Liver (tissue), 9 donors: ENCODE data around the gene SLC2A9. TPM values are rescaled to one million over a fixed set of nuclear protein-coding genes. Genes with fewer than 3 reads are reported as not detected.

Experiments
- DNase-seq: peaks from one replicate; pipeline ENCODE4 v3.0.0-alpha.2; 2017; ENCODE audit warnings: low spot score
- H3K27ac ChIP-seq, 2 donors: one replicate each; pipeline ENCODE4 v1.7.0; 2013; ENCODE audit warnings: inconsistent platforms in 2 of 2, low read length in 2 of 2, control low read depth in 1 of 2, low read depth in 1 of 2, mild to moderate bottlenecking in 1 of 2
- H3K27me3 ChIP-seq, 4 donors: one replicate each; pipeline versions ENCODE4 v1.6.1 to v1.7.0; 2013; ENCODE audit warnings: low read length in 3 of 4, inconsistent platforms in 1 of 4, mild to moderate bottlenecking in 1 of 4, moderate library complexity in 1 of 4; ENCODE audit not compliant: control insufficient read depth in 4 of 4, insufficient read depth in 4 of 4
- H3K36me3 ChIP-seq, 4 donors: one replicate each; pipeline versions ENCODE4 v1.6.1 to v1.7.0; 2013; ENCODE audit warnings: low read length in 3 of 4, mild to moderate bottlenecking in 3 of 4, low read depth in 1 of 4, moderate library complexity in 1 of 4; ENCODE audit not compliant: control insufficient read depth in 4 of 4, insufficient read depth in 3 of 4
- H3K4me1 ChIP-seq, 4 donors: one replicate each; pipeline versions ENCODE4 v1.6.1 to v1.7.0; 2013; ENCODE audit warnings: low read length in 3 of 4, mild to moderate bottlenecking in 3 of 4, moderate library complexity in 1 of 4; ENCODE audit not compliant: control insufficient read depth in 4 of 4, insufficient read depth in 4 of 4
- H3K4me3 ChIP-seq, 3 donors: one replicate each; pipeline versions ENCODE4 v1.6.1 to v1.7.0; 2013; ENCODE audit warnings: low read length in 3 of 3, control low read depth in 1 of 3, low read depth in 1 of 3, mild to moderate bottlenecking in 1 of 3
- H3K9ac ChIP-seq, 2 donors: one replicate each; pipeline ENCODE4 v1.7.0; 2013; ENCODE audit warnings: low read length in 2 of 2, mild to moderate bottlenecking in 2 of 2, moderate library complexity in 2 of 2, control low read depth in 1 of 2, low read depth in 1 of 2
- H3K9me3 ChIP-seq, 4 donors: one replicate each; pipeline versions ENCODE4 v1.6.1 to v1.7.0; 2013; ENCODE audit warnings: low read length in 3 of 4; ENCODE audit not compliant: control insufficient read depth in 4 of 4
- ATF3 ChIP-seq: IDR thresholded peaks from 2 replicates; pipeline ENCODE4 v1.6.1; 2016; ENCODE audit warnings: antibody characterized with exemption
- CTCF ChIP-seq: fragments of 150-350 bp; IDR thresholded peaks from 2 replicates; pipeline ENCODE4 v1.5.1; 2017; ENCODE audit warnings: improper control_type of control experiment, low read depth, low read length; ENCODE audit not compliant: missing input control
- EGR1 ChIP-seq, 2 donors: IDR thresholded peaks; 2 replicates each; pipeline ENCODE4 v1.6.1; 2016 to 2018; ENCODE audit warnings: antibody characterized with exemption in 2 of 2, low read depth in 2 of 2
- FOXA1 ChIP-seq: IDR thresholded peaks from 2 replicates; pipeline ENCODE4 v1.6.1; 2016; ENCODE audit warnings: antibody characterized with exemption
- GABPA ChIP-seq, 2 donors: IDR thresholded peaks in 1 of 2; conservative IDR thresholded peaks in 1 of 2; 2 replicates each; pipeline ENCODE4 v1.6.1; 2016; ENCODE audit warnings: antibody characterized with exemption in 2 of 2, mild to moderate bottlenecking in 1 of 2, moderate library complexity in 1 of 2
- HNF4A ChIP-seq, 2 donors: conservative IDR thresholded peaks; 2 replicates each; pipeline ENCODE4 v1.6.1; 2016; ENCODE audit warnings: antibody characterized with exemption in 2 of 2, mild to moderate bottlenecking in 2 of 2
- HNF4G ChIP-seq: IDR thresholded peaks from 2 replicates; pipeline ENCODE4 v1.6.1; 2016; ENCODE audit warnings: antibody characterized with exemption
- MAX ChIP-seq: IDR thresholded peaks from 2 replicates; pipeline ENCODE4 v1.6.1; 2016; ENCODE audit warnings: antibody characterized with exemption
- NR2F2 ChIP-seq: IDR thresholded peaks from 2 replicates; pipeline ENCODE4 v1.6.1; 2016; ENCODE audit warnings: antibody characterized with exemption
- RAD21 ChIP-seq, 2 donors: IDR thresholded peaks; 2 replicates each; pipeline ENCODE4 v1.6.1; 2016; ENCODE audit warnings: antibody characterized with exemption in 2 of 2, mild to moderate bottlenecking in 2 of 2
- SP1 ChIP-seq: IDR thresholded peaks from 2 replicates; pipeline ENCODE4 v1.6.1; 2018; ENCODE audit warnings: antibody characterized with exemption, mild to moderate bottlenecking
- TAF1 ChIP-seq: conservative IDR thresholded peaks from 2 replicates; pipeline ENCODE4 v1.6.1; 2016; ENCODE audit warnings: antibody characterized with exemption, mild to moderate bottlenecking
- YY1 ChIP-seq: IDR thresholded peaks from 2 replicates; pipeline ENCODE4 v1.6.1; 2016; ENCODE audit warnings: antibody characterized with exemption, mild to moderate bottlenecking
- WGBS: extraction: QIAGEN DNeasy Blood & Tissue Kit; methylation state at CpG from one replicate; pipeline ENCODE4 v1.1.7; 2013; 5-methylcytosine and 5-hydroxymethylcytosine counted together
- polyA plus RNA-seq, 2 donors: library from polyadenylated mRNA; stranded (reverse) in 1 of 2; unstranded in 1 of 2; fragments of 200-250 nt in 1 of 2; fragments of >200 nt in 1 of 2; fragmentation: Nextera tagmentation in 1 of 2; extraction: Ambion mirVana in 1 of 2; gene quantifications; one replicate each; pipeline versions ENCODE4 v1.2.1 to v1.2.3, GENCODE V29; 2013 to 2015
- total RNA-seq, 2 donors: library from RNA; depleted of rRNA; stranded (reverse); fragments of >200 nt; gene quantifications; one replicate each; pipeline ENCODE4 v1.2.3, GENCODE V29; 2014
- donor health status: healthy.
- donor health status: healthy.
- donor health status: healthy.
- donor health status: healthy.
- donor health status: healthy.

The SLC2A9 gene
- total and polyA plus RNA-seq, 4 donors: 6.2 to 49.0 (median 21.6) TPM

- no peaks in the 10 kb centered on the region for H3K27me3 ChIP-seq
- 56% methylated on average over 6 of the region's 6 CpGs for WGBS
- H3K36me3 ChIP-seq: no peaks in the 10 kb centered on the region
- H3K27ac ChIP-seq: no peak overlapping the region
- DNase-seq: no peak
- no peak overlapping the region for H3K9ac ChIP-seq
- no peaks in the 10 kb centered on the region for H3K9me3 ChIP-seq
- H3K4me3 ChIP-seq: no peak overlapping the region
- peaks cover 0 to 17% (median 7%) of the 10 kb centered on the region in 4 donors for H3K4me1 ChIP-seq
- TF ChIP-seq HNF4G (peak; percentile 14), CTCF (no peak), HNF4A (conservative IDR thresholded peaks at IDR 0.05) (peak; percentile 71 to 86)
These were observed 13.8 kb upstream of the SLC2A9 start for GRCh38 chr4:10035130-10035529.

- Histone ChIP-seq H3K27ac (no peak overlapping the region), H3K4me3 (no peak overlapping the region), H3K9me3 (no peaks in the 10 kb centered on the region), H3K27me3 (no peaks in the 10 kb centered on the region), H3K9ac (no peak overlapping the region), H3K36me3 (no peaks in the 10 kb centered on the region), H3K4me1 (peaks cover 0 to 17% (median 7%) of the 10 kb centered on the region in 4 donors)
- DNase-seq: no peak
- WGBS: 93% methylated on average over 5 of the region's 5 CpGs
- no peak for TF ChIP-seq YY1
- TF ChIP-seq MAX: no peak
- no peak for TF ChIP-seq FOXA1
- TF ChIP-seq TAF1: no peak
- TF ChIP-seq ATF3: no peak
- no peak for TF ChIP-seq NR2F2
- no peak for TF ChIP-seq RAD21 (IDR thresholded peaks at IDR 0.05)
- no peak for TF ChIP-seq SP1
- no peak for TF ChIP-seq GABPA (IDR thresholded peaks at IDR 0.05 in 1 of 2, conservative IDR thresholded peaks at IDR 0.05 in 1 of 2)
- TF ChIP-seq EGR1 (IDR thresholded peaks at IDR 0.05; ENCODE audit: low read depth in 2 of 2): no peak
- no peak for TF ChIP-seq HNF4A (conservative IDR thresholded peaks at IDR 0.05)
These were observed 13.4 kb upstream of the SLC2A9 start for GRCh38 chr4:10034612-10035104.

- Histone ChIP-seq H3K4me3 (no peak overlapping the region), H3K36me3 (no peaks in the 10 kb centered on the region), H3K27me3 (no peaks in the 10 kb centered on the region), H3K4me1 (peaks cover 0 to 17% (median 7%) of the 10 kb centered on the region in 4 donors), H3K27ac (no peak overlapping the region), H3K9ac (no peak overlapping the region), H3K9me3 (no peaks in the 10 kb centered on the region)
- no peak for DNase-seq
- no peak for TF ChIP-seq HNF4A (conservative IDR thresholded peaks at IDR 0.05)
- WGBS: 93% methylated on average over 10 of the region's 10 CpGs
These were observed 12.8 kb upstream of the SLC2A9 start for GRCh38 chr4:10034136-10034535.
